Measurements from ENCODE around the gene TAMM41.

TAMM41 gene

DNA sequence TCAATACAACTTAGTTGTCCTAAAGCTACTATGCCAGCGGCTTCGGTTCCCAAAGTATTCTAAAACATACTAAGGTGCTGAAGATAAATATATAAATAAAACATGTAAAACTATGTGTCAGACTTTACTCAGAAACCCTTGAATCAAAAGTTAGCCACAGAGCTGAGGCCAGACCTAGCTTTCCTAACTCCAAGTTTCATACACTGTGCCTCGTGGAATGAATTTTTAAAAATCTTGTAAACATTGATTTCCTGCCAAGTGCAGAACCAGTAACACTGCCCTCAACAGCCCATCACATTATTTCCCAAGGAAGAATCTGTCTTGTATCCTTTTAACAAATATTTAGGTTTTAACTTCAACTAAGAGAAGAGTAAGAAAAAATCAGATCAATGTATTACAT lies 36.4 kb downstream of the TAMM41 start:
- H3K9me3 ChIP-seq (ENCODE audit: insufficient read depth, low read depth, low read length) = no peaks in the 10 kb centered on the region
- peaks cover 71% of the 10 kb centered on the region for H3K36me3 ChIP-seq (ENCODE audit: insufficient read depth, low read length)
- 86% methylated on average over 3 of the region's 3 CpGs for WGBS
- no peak overlapping the region for H3K9ac ChIP-seq (ENCODE audit: low read depth, low read length)
- no peaks in the 10 kb centered on the region for H3K4me1 ChIP-seq (ENCODE audit: insufficient read depth, low read length)
- no peak overlapping the region for H3K4me3 ChIP-seq (ENCODE audit: low read length)
- H3K27me3 ChIP-seq (ENCODE audit: insufficient read depth, low read length) = no peaks in the 10 kb centered on the region
- no peak overlapping the region for H3K27ac ChIP-seq (ENCODE audit: low read depth, low read length)

DNA sequence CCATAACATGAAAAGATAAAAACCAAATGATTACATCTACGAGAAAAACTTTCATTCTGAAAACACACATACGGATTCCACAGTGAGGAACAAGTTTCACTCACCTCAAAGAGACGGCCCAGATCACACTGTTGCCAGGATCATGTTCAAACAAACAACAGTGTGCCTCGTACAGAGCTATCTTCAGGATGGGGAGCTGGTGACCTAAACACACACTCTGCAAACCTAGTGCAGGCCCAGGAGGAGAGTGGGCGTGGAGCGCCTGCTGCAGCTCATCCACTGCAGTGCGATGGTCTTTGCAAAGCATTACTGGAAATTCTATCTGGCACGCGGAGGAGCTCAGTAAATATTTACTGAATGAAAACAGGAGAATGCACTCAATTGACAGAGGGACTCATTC lies 38.5 kb downstream of the TAMM41 start:
- H3K27ac ChIP-seq (ENCODE audit: low read depth, low read length) = no peak overlapping the region
- WGBS = 95% methylated on average over 9 of the region's 9 CpGs
- H3K27me3 ChIP-seq (ENCODE audit: insufficient read depth, low read length) = no peaks in the 10 kb centered on the region
- H3K36me3 ChIP-seq (ENCODE audit: insufficient read depth, low read length) = peaks cover 68% of the 10 kb centered on the region
- no peaks in the 10 kb centered on the region for H3K4me1 ChIP-seq (ENCODE audit: insufficient read depth, low read length)
- H3K9ac ChIP-seq (ENCODE audit: low read depth, low read length) = no peak overlapping the region
- no peaks in the 10 kb centered on the region for H3K9me3 ChIP-seq (ENCODE audit: insufficient read depth, low read depth, low read length)
- no peak overlapping the region for H3K4me3 ChIP-seq (ENCODE audit: low read length)

DNA sequence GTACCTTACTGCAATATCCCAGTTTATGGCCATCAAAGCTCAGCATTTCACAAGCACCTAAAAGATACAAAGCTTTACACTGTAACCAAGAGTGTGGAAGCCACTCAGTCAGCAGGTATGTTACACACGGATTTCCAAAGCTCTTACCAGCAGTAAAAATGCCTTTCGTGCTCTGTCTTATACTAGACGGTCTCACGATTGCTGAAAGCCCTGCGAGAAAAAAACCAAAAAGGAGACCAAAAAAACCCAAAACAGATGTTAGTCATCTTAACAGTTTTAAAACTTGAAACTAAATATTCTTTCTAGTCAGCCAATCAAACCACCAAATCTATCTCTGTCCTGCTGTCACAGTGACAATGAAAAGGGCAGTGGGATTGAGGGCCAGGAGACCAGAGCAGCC lies 39.0 kb downstream of the TAMM41 start:
- H3K9ac ChIP-seq (ENCODE audit: low read depth, low read length) = no peak overlapping the region
- no peaks in the 10 kb centered on the region for H3K9me3 ChIP-seq (ENCODE audit: insufficient read depth, low read depth, low read length)
- no peaks in the 10 kb centered on the region for H3K27me3 ChIP-seq (ENCODE audit: insufficient read depth, low read length)
- H3K4me3 ChIP-seq (ENCODE audit: low read length) = no peak overlapping the region
- no peaks in the 10 kb centered on the region for H3K4me1 ChIP-seq (ENCODE audit: insufficient read depth, low read length)
- 94% methylated on average over 5 of the region's 5 CpGs for WGBS
- H3K36me3 ChIP-seq (ENCODE audit: insufficient read depth, low read length) = peaks cover 65% of the 10 kb centered on the region
- H3K27ac ChIP-seq (ENCODE audit: low read depth, low read length) = no peak overlapping the region

DNA sequence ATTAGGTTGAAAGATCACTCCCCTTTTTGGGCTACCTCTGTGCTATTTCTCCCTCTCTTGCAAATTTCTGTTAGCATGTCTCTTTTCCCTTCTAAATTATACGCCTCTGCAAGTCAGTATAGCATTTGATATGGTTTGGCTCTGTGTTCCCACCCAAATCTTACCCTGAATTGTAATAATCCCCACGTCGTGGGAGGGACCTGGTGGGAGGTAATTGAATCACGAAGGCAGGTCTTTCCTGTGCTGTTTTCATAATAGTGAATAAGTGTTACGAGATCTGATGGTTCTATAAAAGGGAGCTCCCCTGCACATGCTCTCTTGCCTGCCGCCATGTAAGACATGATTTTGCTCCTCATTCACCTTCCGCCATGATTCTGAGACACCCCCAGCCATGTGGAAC lies 41.0 kb downstream of the TAMM41 start:
- H3K9ac ChIP-seq (ENCODE audit: low read depth, low read length) = no peak overlapping the region
- H3K9me3 ChIP-seq (ENCODE audit: insufficient read depth, low read depth, low read length) = no peaks in the 10 kb centered on the region
- H3K4me3 ChIP-seq (ENCODE audit: low read length) = no peak overlapping the region
- WGBS = 93% methylated on average over 7 of the region's 7 CpGs
- no peaks in the 10 kb centered on the region for H3K27me3 ChIP-seq (ENCODE audit: insufficient read depth, low read length)
- H3K36me3 ChIP-seq (ENCODE audit: insufficient read depth, low read length) = peaks cover 61% of the 10 kb centered on the region
- no peak overlapping the region for H3K27ac ChIP-seq (ENCODE audit: low read depth, low read length)
- H3K4me1 ChIP-seq (ENCODE audit: insufficient read depth, low read length) = no peaks in the 10 kb centered on the region

DNA sequence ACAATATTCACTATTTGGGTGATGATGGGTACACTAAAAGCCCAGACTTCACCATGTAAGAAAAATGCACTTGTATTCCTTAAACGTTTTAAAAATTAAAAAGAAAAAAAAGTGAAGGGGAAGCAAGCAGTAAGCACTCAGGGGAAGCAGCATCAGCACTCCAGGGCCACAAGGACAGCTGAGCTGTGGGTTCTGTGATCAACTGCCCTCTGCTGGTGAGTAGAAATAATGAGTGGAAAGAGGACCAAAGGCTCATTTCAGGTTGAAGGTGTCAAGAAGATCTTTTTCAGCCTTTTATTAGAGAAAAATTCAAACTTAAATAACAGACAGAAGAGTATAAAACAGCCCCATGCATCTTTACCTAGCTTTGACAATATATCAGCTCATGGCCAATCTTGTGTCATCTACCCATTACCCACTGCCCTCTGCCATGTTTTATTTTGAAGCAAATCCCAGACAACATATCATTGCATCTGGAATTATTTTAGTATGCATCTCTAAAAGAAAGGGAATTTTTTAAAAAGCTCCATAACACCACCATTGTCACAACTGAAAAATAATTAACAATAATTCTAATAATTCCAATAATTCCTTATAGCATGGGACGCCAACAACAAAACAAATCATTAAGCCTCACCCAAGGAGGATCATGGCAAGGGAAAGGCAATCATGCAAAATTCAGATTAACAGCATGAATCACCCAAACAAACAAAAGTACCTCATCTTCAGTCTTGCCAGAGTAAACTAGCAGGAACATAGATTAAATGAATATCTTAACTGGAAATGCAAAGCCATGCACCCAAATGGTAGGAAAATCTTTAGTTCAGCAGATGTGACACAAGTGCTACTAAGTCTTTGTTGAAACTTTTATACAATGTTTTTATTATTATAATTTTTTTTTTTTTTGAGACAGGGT lies 42.5 kb downstream of the TAMM41 start:
- no peak overlapping the region for H3K4me3 ChIP-seq (ENCODE audit: low read length)
- WGBS = 56% methylated on average over 2 of the region's 2 CpGs

DNA sequence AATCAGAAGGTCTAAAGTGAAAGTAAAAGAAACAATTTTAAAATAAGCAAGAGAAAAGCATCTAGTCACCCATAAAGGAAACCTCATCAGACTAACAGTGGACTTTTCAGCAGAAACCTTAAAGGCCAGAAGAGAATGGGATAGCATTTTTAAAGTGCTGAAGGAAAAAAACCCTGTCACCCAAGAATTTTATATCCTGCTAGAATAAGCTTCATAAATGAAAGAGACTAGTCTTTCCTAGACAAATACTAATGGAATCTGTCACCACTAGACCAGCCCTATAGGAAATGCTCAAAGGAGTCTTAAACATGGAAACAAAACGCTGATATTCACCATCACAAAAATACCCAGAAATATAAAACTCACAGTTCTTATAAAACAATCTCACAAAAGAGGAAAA lies 46.9 kb downstream of the TAMM41 start:
- peaks cover 28% of the 10 kb centered on the region for H3K36me3 ChIP-seq (ENCODE audit: insufficient read depth, low read length)

More for the DNA sequence above, 42.5 kb downstream of the TAMM41 start:
- Histone ChIP-seq H3K9me3 (ENCODE audit: insufficient read depth, low read depth, low read length) (no peaks in the 10 kb centered on the region), H3K9ac (ENCODE audit: low read depth, low read length) (no peak overlapping the region), H3K27me3 (ENCODE audit: insufficient read depth, low read length) (no peaks in the 10 kb centered on the region), H3K36me3 (ENCODE audit: insufficient read depth, low read length) (peaks cover 49% of the 10 kb centered on the region), H3K4me1 (ENCODE audit: insufficient read depth, low read length) (no peaks in the 10 kb centered on the region), H3K27ac (ENCODE audit: low read depth, low read length) (no peak overlapping the region)

DNA sequence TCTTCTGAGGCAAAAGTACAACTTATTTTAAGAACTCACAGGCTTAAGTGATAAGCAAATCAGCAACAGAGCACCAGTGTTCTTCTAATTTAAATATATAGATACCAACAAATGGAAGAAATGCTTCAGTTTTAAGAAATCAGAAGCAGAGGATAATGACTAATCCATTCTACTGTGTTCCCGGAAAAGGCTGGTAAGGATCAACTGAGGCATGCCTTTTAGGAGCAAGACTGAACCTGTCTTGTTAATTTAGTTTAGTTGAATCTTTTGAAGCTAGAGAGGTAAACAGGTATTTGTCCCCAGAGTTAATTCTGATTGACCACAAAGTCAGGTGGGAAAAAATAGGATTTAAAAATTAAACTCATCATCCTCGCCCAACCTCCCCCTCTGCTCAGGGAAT lies 51.8 kb downstream of the TAMM41 start:
- Histone ChIP-seq H3K27me3 (ENCODE audit: insufficient read depth, low read length) (no peaks in the 10 kb centered on the region), H3K4me3 (ENCODE audit: low read length) (no peak overlapping the region), H3K9me3 (ENCODE audit: insufficient read depth, low read depth, low read length) (peaks cover 2% of the 10 kb centered on the region; the same call in 1 of the 2 replicates), H3K4me1 (ENCODE audit: insufficient read depth, low read length) (peaks cover 12% of the 10 kb centered on the region), H3K9ac (ENCODE audit: low read depth, low read length) (no peak overlapping the region), H3K36me3 (ENCODE audit: insufficient read depth, low read length) (peaks cover 37% of the 10 kb centered on the region), H3K27ac (ENCODE audit: low read depth, low read length) (no peak overlapping the region)
- WGBS = 95% methylated on average over 2 of the region's 2 CpGs

More for the DNA sequence above, 46.9 kb downstream of the TAMM41 start:
- H3K27me3 ChIP-seq (ENCODE audit: insufficient read depth, low read length) = no peaks in the 10 kb centered on the region
- peaks cover 2% of the 10 kb centered on the region; the same call in 1 of the 2 replicates for H3K9me3 ChIP-seq (ENCODE audit: insufficient read depth, low read depth, low read length)
- no peak overlapping the region for H3K9ac ChIP-seq (ENCODE audit: low read depth, low read length)
- peaks cover 12% of the 10 kb centered on the region for H3K4me1 ChIP-seq (ENCODE audit: insufficient read depth, low read length)
- no peak overlapping the region for H3K4me3 ChIP-seq (ENCODE audit: low read length)
- 94% methylated on average over 1 of the region's 1 CpG for WGBS
- no peak overlapping the region for H3K27ac ChIP-seq (ENCODE audit: low read depth, low read length)

DNA sequence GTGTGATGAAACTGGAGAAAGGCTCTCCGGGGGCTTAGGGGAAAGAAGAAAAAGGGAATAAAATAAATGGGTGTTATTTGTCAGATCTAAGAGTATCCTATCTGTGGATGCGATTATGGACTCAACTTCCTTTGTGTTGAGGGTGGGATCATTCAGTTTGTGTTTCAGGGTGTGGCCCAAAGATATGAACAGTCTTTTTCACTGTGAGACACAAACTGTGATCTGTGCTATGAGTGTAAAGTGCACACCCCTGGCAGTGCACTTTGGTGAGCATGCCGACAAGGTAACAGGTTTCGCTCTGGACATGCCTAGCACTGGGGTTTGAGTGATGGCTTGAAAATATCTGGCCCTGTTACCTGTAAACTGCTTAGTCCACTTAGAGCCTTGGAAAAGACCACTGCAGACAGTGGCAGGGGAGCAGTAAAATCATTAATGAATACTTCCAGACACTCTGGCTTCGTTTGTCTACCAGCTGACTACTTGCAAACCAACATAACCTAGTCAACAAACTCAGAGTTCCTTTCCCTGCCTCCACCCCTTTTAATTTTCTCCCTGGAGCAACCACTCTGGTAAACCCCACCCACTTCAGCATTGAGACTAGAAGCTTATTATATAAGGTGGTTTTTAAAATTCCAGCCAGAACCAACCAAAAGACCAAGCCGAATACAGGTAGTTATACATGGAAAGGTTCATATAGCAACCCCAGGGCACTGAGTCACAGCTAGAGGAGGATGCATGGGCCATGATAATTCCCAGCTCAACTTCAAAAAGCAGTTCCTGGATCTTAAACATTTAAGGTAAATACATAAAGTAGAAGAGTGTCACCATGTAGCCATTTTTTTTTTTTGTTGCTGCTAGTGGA lies 55.1 kb downstream of the TAMM41 start:
- Histone ChIP-seq H3K27me3 (ENCODE audit: insufficient read depth, low read length) (no peaks in the 10 kb centered on the region), H3K4me3 (ENCODE audit: low read length) (no peak overlapping the region), H3K4me1 (ENCODE audit: insufficient read depth, low read length) (peaks cover 12% of the 10 kb centered on the region), H3K9ac (ENCODE audit: low read depth, low read length) (no peak overlapping the region), H3K9me3 (ENCODE audit: insufficient read depth, low read depth, low read length) (no peaks in the 10 kb centered on the region), H3K36me3 (ENCODE audit: insufficient read depth, low read length) (peaks cover 51% of the 10 kb centered on the region), H3K27ac (ENCODE audit: low read depth, low read length) (no peak overlapping the region)
- WGBS = 92% methylated on average over 6 of the region's 6 CpGs

DNA sequence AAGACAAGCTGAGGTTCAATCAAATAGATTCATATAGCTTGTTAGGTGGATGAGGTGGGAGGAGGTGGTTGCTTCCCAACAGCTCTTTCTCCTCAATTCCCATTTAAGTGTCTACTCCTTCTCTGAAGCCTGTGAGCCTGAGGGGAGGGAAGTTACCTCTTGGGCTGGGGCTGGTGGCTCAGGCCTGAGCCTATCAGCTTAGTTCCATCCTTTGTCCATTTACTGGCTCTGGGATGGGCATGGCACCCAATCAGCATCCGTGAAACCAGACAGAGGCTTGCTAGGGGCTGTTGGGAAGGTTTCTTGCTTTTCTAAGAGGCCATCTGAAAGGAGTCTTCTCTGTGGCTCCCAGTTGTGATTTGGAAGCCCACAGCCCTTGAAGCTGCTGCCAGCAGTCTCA lies 57.3 kb downstream of the TAMM41 start:
- H3K9ac ChIP-seq (ENCODE audit: low read depth, low read length) = no peak overlapping the region
- no peak overlapping the region for H3K27ac ChIP-seq (ENCODE audit: low read depth, low read length)
- H3K4me3 ChIP-seq (ENCODE audit: low read length) = no peak overlapping the region
- no peaks in the 10 kb centered on the region for H3K4me1 ChIP-seq (ENCODE audit: insufficient read depth, low read length)
- WGBS = 85% methylated on average over 1 of the region's 1 CpG
- no peaks in the 10 kb centered on the region for H3K9me3 ChIP-seq (ENCODE audit: insufficient read depth, low read depth, low read length)
- no peaks in the 10 kb centered on the region for H3K27me3 ChIP-seq (ENCODE audit: insufficient read depth, low read length)
- peaks cover 48% of the 10 kb centered on the region for H3K36me3 ChIP-seq (ENCODE audit: insufficient read depth, low read length)

DNA sequence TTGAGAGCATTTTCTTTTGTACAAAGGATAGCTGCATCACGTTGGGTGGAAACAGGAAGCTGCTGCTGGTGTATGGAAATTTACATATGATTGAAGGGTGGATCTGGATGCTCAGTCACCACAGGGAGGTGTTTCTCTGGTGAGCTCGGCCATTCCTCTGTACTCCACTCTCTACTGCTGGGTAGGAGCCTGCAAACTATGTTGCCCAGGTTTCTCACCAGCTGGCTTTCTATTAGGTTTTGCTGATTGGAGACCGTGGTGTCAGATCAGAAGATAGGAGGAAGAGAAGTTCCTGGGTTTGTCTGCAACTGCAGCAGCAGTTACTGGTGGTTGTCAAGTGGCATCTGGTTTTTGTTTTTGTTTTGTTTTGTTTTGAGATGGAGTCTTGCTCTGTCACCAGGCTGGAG lies 61.7 kb downstream of the TAMM41 start:
- Histone ChIP-seq H3K36me3 (ENCODE audit: insufficient read depth, low read length) (peaks cover 29% of the 10 kb centered on the region), H3K9ac (ENCODE audit: low read depth, low read length) (no peak overlapping the region), H3K27me3 (ENCODE audit: insufficient read depth, low read length) (no peaks in the 10 kb centered on the region), H3K27ac (ENCODE audit: low read depth, low read length) (no peak overlapping the region), H3K4me3 (ENCODE audit: low read length) (no peak overlapping the region), H3K9me3 (ENCODE audit: insufficient read depth, low read depth, low read length) (no peaks in the 10 kb centered on the region), H3K4me1 (ENCODE audit: insufficient read depth, low read length) (no peaks in the 10 kb centered on the region)
- 65% methylated on average over 3 of the region's 3 CpGs for WGBS

DNA sequence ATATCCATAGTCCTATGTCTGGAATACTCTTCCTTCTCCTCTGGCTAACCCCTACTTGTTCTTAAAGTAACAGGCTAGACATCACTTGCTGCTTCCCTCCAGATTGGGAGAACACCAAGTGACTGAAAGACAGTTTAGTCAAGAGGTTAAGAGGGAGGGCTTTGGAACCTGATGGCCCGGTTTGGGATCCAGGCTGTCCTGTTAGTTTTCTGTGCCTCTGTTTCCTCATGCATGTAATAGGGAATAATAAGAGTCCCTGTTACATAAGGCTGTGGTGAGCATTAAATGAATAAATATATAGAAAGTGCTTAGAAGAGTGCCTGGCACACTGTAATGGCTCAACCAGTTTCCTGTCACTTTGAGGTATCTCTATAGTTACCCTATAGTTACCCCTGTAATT lies 66.3 kb downstream of the TAMM41 start:
- H3K9ac ChIP-seq (ENCODE audit: low read depth, low read length) = no peak overlapping the region
- H3K27ac ChIP-seq (ENCODE audit: low read depth, low read length) = no peak overlapping the region
- H3K4me1 ChIP-seq (ENCODE audit: insufficient read depth, low read length) = no peaks in the 10 kb centered on the region
- no peak overlapping the region for H3K4me3 ChIP-seq (ENCODE audit: low read length)
- no peaks in the 10 kb centered on the region for H3K36me3 ChIP-seq (ENCODE audit: insufficient read depth, low read length)
- no peaks in the 10 kb centered on the region for H3K9me3 ChIP-seq (ENCODE audit: insufficient read depth, low read depth, low read length)
- 93% methylated on average over 1 of the region's 1 CpG for WGBS
- no peaks in the 10 kb centered on the region for H3K27me3 ChIP-seq (ENCODE audit: insufficient read depth, low read length)

All from HUES64 (cell line).